ENCODE results near the gene BET1L. TPM values are rescaled to one million over a fixed set of nuclear protein-coding genes. Genes with fewer than 3 reads are reported as not detected.

BET1L gene
- total RNA-seq, 1 experiment from 2014 or later, result 89.0 TPM

DNA sequence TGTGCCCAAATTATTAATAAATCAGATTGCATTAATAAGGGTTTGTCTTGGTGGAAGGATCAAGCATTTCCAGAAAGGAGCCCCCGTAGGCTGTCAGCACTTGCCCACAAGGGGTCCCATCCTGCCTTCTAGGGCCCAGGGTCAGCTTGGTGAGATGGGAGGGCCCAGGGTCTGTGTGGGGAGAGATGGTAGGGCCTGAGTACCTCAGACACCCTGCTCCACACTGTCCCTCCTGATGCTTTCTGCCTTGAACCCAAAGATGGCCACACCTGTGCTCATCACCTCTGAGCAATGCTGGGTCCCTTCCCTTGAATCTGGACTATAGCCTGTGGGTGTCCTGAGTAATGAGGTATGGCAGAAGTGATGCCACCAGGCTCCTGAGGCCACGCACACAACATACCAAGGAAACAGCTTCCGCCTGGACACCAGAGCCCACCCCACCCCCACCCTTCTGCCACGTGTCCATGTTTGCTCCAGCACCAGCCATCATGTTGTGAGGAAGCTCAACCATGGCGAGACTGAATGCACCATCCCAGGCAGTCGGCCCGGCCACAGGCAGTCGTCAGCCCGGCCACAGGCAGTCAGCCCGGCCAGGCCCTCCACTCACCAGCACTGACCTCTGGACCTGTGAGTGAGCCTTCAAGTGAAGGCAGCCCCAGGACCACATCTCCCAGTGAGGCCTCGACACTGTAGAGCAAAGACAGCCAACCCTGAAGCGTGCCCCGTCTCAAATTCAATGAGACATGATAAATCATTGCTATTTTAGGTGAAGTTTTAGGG, 6.8 kb downstream of the BET1L start:
- ChIA-PET POLR2A (no interaction called here), CTCF (no interaction called here)
- DNase-seq (ENCODE audit: low read depth, low spot score), result no peak
- BruUV-seq (replicated peaks), result no TSS peak
- Histone ChIP-seq H3K9me3 (ENCODE audit: control insufficient read depth, insufficient read depth, low read depth, low read length) (no peaks in the 10 kb centered on the region), H3K4me3 (ENCODE audit: low read depth in 2 of 2, low read length in 2 of 2) (no peak overlapping the region), H3K27ac (ENCODE audit: low read length) (no peak overlapping the region), H3K36me3 (ENCODE audit: control insufficient read depth, insufficient read depth, low read length) (no peaks in the 10 kb centered on the region; the same call in 1 of the 2 replicates), H3K27me3 (ENCODE audit: control insufficient read depth, insufficient read depth, low read length) (no peaks in the 10 kb centered on the region), H3K4me1 (ENCODE audit: control insufficient read depth, insufficient read depth, low read length) (peaks cover 1% of the 10 kb centered on the region)
- ATAC-seq, result peak; percentile 3; the same call in 1 of the 2 replicates
- TF ChIP-seq SIN3A (IDR thresholded peaks at IDR 0.05; ENCODE audit: borderline replicate concordance, insufficient read depth, low read depth, low read length), result no peak
- no peak for TF ChIP-seq TCF7L2 (IDR thresholded peaks at IDR 0.05; ENCODE audit: low read depth, low read length)
- no peak for TF ChIP-seq POLR2AphosphoS5 (IDR thresholded peaks at IDR 0.05; ENCODE audit: low read depth, low read length)
- TF ChIP-seq, protein P1, sequence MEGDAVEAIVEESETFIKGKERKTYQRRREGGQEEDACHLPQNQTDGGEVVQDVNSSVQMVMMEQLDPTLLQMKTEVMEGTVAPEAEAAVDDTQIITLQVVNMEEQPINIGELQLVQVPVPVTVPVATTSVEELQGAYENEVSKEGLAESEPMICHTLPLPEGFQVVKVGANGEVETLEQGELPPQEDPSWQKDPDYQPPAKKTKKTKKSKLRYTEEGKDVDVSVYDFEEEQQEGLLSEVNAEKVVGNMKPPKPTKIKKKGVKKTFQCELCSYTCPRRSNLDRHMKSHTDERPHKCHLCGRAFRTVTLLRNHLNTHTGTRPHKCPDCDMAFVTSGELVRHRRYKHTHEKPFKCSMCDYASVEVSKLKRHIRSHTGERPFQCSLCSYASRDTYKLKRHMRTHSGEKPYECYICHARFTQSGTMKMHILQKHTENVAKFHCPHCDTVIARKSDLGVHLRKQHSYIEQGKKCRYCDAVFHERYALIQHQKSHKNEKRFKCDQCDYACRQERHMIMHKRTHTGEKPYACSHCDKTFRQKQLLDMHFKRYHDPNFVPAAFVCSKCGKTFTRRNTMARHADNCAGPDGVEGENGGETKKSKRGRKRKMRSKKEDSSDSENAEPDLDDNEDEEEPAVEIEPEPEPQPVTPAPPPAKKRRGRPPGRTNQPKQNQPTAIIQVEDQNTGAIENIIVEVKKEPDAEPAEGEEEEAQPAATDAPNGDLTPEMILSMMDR (IDR thresholded peaks at IDR 0.05), result no peak
- TF ChIP-seq, protein P2, sequence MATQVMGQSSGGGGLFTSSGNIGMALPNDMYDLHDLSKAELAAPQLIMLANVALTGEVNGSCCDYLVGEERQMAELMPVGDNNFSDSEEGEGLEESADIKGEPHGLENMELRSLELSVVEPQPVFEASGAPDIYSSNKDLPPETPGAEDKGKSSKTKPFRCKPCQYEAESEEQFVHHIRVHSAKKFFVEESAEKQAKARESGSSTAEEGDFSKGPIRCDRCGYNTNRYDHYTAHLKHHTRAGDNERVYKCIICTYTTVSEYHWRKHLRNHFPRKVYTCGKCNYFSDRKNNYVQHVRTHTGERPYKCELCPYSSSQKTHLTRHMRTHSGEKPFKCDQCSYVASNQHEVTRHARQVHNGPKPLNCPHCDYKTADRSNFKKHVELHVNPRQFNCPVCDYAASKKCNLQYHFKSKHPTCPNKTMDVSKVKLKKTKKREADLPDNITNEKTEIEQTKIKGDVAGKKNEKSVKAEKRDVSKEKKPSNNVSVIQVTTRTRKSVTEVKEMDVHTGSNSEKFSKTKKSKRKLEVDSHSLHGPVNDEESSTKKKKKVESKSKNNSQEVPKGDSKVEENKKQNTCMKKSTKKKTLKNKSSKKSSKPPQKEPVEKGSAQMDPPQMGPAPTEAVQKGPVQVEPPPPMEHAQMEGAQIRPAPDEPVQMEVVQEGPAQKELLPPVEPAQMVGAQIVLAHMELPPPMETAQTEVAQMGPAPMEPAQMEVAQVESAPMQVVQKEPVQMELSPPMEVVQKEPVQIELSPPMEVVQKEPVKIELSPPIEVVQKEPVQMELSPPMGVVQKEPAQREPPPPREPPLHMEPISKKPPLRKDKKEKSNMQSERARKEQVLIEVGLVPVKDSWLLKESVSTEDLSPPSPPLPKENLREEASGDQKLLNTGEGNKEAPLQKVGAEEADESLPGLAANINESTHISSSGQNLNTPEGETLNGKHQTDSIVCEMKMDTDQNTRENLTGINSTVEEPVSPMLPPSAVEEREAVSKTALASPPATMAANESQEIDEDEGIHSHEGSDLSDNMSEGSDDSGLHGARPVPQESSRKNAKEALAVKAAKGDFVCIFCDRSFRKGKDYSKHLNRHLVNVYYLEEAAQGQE (IDR thresholded peaks at IDR 0.05; ENCODE audit: insufficient read depth in 1 of 2, low read depth in 2 of 2, low read length in 1 of 2), result no peak
- intact Hi-C loops (cut with micrococcal nuclease; ENCODE audit: unreplicated experiment) (no loop called here), in situ Hi-C loops (cut with HindIII; ENCODE audit: low pct_unique_long_range_greater_than_20kb, low sequenced_read_pairs) (no loop called here)

DNA sequence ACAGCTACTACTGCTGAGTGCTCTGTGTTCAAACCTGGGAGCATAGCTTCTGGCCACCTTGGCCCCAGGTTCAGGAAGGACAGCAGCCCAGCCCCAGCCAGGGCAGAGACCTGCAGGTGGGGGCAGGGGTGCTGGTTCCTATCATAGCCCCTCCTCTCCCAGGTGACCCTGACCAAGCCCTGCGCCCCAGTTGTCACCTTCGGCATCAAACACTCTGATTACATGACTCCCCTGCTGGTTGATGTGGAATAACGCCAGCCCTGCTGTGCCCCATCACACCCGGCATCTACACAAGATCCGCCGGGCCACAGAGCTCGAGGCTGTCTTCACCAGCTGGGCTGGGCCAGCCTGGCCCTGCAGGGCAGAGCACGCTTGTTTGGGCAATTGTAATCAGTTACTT, 7.4 kb downstream of the BET1L start:
- BruUV-seq (replicated peaks), result no TSS peak
- POLR2A ChIA-PET, result no interaction called here
- no peak overlapping the region for H3K27ac ChIP-seq (ENCODE audit: low read length)
- no peaks in the 10 kb centered on the region for H3K9me3 ChIP-seq (ENCODE audit: control insufficient read depth, insufficient read depth, low read depth, low read length)
- TF ChIP-seq, protein P2 (IDR thresholded peaks at IDR 0.05; ENCODE audit: insufficient read depth in 1 of 2, low read depth in 2 of 2, low read length in 1 of 2), result no peak
- TF ChIP-seq, protein P1 (IDR thresholded peaks at IDR 0.05), result no peak
- TF ChIP-seq SIN3A (IDR thresholded peaks at IDR 0.05; ENCODE audit: borderline replicate concordance, insufficient read depth, low read depth, low read length) (no peak), POLR2AphosphoS5 (IDR thresholded peaks at IDR 0.05; ENCODE audit: low read depth, low read length) (no peak), TCF7L2 (IDR thresholded peaks at IDR 0.05; ENCODE audit: low read depth, low read length) (no peak)
- CTCF ChIA-PET, result no interaction called here
- H3K4me3 ChIP-seq (ENCODE audit: low read depth in 2 of 2, low read length in 2 of 2), result no peak overlapping the region
- no peaks in the 10 kb centered on the region for H3K27me3 ChIP-seq (ENCODE audit: control insufficient read depth, insufficient read depth, low read length)
- intact Hi-C loops (cut with micrococcal nuclease; ENCODE audit: unreplicated experiment) (no loop called here), in situ Hi-C loops (cut with HindIII; ENCODE audit: low pct_unique_long_range_greater_than_20kb, low sequenced_read_pairs) (no loop called here)
- no peaks in the 10 kb centered on the region for H3K4me1 ChIP-seq (ENCODE audit: control insufficient read depth, insufficient read depth, low read length)
- peak; percentile 14 for ATAC-seq
- H3K36me3 ChIP-seq (ENCODE audit: control insufficient read depth, insufficient read depth, low read length), result no peaks in the 10 kb centered on the region; the same call in 1 of the 2 replicates
- no peak for DNase-seq (ENCODE audit: low read depth, low spot score)

Data from Panc1 (cell line).